ENCODE results near the gene STIMATE.

Gene STIMATE

DNA sequence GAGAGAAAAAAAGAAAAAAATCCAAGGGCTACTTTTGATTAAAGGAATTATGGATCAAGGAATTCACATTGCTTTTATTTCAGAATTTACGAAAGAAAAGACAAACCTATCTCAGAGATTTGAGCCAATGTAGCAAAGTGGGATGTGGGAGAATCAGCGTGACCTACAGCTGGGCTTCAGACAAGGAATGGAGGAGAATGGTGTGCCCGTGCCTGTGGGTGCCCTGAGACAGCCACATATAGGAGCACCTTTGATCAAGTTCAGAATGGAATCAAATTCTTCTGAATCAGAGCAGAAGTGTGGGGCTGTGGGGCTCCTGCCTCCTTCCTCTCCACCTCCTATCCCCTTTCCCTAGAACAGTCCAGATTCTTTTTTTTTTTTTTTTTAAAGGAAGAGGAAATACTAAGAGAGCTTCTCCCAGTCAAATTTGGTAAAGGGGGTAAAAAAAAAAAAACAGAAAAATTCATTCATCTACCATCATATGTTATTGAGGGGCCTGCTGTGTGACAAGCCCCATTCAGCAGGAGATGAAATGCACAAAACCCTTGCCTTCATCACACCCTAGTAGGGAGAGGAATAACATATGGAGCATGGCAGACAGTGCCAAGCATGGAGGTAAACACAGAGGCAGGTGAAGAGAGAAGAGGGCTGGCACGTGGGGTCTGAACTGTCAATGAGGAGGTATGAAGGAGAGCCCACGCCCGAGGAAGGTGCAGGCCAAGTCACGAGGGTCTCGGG, 37.5 kb downstream of the STIMATE start:
- DNase-seq: no peak

DNA sequence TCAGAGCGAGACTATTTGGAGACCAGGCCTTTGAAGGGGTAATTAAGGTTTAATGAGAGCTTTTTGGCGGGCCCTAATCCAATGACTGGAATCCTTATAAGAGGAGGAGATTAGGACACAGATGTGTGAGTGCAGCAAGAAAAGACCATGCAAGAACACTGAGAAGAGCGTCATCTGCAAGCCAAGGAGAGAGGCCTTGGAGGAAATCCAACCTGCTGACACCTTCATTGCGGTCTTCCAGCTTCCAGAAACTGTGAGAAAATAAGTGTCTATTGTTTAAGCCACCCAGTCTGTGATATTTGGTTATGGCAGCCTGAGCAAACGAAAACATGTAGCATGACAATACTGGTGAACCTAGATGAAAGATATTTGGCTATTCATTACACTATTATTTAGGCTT, 39.5 kb downstream of the STIMATE start:
- no peak for DNase-seq

DNA sequence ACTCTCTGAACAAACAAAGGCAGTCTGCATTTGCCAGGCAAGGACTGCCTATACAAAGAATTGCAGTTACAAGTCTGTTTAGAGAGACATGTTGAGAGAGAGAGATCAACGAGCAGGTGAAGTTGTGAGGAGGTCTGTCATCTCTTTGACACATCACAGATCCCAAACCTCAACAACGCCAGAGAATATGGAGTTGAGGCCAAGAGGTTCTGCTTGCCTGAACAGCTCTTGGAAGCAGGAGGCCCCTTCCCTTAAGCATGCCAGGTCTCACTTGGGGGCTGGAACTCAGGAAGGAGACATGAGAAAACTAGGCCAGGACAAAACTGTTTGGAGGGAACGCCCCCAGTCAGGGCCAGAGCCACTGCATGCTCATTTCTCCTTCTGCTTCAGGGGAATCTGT, 40.2 kb downstream of the STIMATE start:
- DNase-seq: no peak

DNA sequence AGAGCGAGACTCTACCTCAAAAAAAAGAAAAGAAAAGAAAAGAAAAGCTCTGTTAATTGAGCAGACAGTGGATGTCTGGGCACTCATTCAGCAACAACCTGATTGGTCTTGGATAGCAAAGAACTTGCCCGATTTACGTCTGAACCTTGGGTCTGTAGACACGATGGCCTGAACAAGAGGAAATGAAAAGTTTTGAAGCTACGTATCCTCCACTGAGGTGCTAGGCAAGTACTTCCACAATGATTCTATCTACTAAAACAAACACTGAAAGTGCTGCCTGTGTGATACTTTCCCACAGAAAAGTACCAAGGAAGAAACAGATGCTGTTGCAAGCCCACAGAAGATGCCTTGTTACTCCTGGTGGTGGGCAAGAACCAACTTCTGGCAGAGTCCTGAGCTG, 40.7 kb downstream of the STIMATE start:
- DNase-seq: no peak

DNA sequence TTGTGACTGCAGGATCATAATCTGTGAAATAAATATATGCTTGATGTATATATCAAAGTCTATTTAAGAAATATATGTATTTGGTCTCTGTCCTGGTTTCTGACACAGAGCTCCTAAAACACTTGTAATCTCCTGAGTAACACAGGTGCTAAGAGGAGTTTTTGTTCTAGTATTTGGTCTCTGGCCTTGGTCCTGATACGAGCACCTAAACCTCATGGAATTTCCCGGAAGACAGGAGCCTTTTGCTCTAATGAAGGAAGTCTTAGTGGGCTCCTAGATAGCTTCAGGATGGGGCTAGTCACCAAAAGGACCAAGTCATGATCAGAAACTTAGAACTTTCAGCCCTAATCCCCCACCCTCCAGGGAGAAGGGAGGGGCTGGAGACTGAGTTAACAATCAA, 43.3 kb downstream of the STIMATE start:
- no peak for DNase-seq

DNA sequence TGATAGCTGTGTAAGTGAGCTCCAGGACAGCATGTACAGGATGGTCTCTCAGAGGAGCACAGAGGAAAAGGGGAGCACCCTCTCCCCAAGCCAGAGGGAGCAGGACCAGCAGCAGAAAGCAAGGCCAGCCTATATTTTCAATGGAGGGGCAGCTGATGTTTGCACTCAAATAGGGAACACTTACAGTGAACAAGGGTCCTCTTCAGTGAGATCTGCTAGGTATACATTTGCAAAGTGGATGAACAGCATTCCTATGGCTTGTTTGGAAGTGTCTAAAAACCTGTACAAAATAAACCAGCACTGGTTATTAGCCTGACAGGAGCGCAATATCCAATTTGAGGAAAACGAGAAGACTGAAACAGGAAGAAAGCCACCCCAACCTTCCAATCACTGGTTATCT, 44.9 kb downstream of the STIMATE start:
- no peak for DNase-seq

DNA sequence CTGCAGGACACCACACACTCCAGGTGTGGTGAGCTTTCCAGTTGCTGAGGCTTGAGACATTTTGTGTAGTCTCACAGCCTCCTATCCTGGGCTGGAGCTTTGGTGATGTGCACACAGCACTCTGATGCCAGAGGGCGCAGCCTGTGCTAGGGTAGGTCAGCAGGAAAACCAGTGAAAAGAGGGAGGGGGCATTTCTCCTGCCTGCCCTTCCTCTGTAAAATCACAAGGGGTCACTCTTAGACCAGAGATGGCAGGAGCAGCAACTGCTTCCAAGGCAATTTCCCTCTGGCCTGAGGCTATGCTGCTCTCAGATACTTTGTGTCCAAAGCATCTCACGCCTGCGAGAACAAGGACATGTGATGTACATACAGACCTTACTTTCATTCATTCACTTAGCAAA, 46.0 kb downstream of the STIMATE start:
- DNase-seq: no peak

DNA sequence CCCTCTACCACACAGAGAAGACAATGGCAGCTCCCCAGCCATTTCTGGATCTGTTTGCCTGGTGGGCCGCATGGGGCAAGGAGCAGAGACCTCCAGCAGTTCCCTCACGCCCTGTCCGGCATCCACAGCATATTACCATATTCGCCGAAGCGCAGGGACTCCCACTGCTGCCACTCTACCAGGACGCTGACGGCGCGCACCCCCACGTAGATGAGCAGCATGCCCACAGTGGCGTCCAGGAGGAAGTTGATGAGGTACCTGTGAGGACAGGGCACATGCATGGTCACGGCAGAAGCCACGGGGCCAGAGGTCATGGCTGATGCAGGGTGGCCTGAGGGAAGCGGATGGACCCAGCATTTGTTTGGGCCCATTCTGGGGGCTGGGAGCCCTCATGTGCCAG, 47.7 kb downstream of the STIMATE start:
- DNase-seq: no peak

DNA sequence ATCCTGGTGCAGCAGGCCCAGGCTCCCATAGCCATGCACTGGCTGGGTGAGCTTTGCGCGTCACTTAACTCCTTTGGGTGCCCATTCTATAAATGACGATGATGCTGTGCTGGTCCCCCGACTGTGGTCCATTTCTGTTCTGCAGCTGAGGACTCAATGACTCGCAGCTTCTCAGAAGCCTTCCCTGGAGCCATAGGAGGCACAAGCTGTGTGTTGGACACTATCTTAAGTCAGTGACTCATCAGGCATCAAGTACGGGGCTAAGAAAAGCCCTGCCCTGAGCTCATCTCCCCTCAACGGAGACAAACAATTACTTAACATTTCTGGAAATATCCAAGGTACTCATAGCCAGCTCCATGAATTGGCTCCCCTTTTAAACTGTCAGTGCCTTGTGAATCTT, 48.7 kb downstream of the STIMATE start:
- DNase-seq: no peak

DNA sequence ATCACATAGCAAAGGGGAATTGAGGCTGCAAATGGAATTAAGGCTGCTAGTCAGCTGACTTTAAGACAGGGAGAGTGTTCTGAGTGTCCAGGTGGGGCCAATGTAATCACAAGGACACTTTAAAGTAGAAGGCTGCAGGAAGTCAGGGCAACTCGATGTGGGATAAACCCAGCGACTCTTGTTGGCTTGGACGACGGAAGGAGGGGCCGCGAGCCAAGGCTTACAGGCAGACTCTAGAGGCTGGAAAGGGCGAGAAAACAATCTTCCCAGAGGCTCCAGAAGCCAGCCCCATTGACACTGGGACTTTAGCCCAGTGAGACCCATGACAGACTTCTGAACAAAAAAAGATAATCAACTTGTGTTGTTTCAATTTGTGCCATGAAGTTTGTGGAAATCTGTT, 49.6 kb downstream of the STIMATE start:
- no peak for DNase-seq

DNA sequence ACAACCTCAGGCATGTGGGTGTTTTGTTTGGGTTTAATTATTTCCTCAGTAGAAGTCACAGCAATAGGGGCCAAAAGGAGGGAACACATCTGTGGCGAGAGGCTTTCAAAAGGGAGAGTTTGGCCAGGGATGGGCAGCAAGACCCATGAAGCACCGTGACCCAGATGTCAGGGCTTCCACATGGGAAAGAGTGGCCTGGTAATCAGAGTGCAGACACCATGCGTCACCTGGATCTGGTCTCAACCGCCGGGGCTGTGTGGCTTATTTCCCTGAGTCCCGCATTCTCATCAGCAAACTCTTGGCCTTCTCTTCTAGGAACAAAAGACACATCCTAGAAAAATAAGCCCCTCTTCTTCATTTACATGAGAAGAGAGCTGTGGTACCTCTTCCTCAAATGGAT, 50.1 kb downstream of the STIMATE start:
- no peak for DNase-seq

DNA sequence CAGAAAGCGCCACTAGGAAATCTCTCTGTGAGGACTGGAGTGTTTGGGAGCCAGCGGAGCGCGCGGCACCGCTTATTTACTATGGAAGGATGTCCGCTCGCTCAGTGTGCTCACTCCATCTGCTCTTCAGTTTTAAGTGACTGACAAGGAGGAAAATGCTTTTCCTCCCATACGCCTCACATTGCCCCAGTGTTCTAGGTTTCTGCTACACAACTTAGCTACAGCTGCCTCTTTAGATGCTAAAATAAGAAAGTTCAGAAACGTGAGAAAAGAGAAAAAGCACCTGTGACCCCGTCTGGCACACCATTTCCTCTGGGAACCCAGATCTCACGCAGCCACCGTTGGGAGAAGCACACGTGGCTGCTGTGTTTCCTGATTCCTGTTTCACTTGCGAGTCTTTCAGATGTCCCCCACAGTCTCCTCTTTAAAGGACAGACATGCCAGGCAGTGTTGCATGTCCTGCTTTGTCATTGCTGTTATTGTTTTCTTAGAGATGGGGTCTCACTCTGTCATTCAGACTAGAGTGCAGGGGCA, 50.8 kb downstream of the STIMATE start:
- no peak for DNase-seq

DNA sequence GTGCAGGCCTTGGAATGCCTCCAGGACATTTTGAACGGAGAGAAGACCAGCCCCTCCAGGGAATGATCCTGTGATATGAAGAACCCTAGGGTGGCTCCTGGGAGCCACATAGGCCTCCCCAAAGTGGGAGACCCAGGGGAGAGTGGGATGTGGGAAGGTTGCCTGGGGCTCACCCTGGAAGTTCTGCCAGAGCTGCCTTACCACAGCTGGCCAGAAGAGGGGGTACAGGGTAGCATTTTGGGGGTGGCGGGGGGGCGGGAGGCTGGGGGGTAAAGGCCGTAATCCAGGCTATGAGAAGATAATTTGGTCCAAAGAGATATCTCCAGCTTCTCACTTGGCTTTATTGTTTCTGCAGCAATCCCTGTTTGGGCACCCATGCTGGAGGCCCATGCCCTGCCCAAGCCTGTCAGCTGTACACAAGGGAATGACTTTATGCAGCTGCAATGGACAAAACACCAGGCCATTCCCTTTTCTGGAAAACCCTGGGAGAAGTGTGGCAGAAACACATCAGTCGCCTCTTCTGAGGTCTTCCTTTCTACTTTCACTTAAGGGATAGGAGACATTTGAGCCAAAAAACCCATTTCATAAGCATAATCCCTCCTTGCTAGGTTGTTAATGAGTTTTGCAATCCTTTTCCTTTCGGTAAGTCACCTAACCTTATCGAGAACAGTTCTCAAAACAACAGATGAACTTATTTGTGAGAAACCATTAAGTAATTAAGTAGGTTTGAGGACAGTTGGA, 51.5 kb downstream of the STIMATE start:
- no peak for DNase-seq

DNA sequence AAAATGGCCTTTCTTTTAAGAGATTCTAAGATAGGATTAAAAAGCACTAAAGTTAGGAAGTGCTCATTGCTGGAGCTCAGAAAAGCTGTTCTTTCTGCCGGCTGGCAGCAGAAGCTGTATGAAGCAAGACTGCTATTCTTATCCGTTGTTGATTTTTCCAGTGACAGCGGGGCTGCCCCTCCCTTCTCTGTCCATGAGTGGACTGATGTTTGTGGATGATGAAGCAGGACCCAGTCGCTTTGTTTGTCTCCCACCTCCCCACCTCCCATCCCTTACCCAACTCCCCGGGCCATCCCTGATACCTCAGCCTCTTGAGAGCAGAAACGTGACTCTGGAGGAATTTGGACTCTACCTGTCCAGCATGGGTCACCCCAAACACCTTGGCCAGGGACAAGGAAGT, 52.2 kb downstream of the STIMATE start:
- DNase-seq: no peak

DNA sequence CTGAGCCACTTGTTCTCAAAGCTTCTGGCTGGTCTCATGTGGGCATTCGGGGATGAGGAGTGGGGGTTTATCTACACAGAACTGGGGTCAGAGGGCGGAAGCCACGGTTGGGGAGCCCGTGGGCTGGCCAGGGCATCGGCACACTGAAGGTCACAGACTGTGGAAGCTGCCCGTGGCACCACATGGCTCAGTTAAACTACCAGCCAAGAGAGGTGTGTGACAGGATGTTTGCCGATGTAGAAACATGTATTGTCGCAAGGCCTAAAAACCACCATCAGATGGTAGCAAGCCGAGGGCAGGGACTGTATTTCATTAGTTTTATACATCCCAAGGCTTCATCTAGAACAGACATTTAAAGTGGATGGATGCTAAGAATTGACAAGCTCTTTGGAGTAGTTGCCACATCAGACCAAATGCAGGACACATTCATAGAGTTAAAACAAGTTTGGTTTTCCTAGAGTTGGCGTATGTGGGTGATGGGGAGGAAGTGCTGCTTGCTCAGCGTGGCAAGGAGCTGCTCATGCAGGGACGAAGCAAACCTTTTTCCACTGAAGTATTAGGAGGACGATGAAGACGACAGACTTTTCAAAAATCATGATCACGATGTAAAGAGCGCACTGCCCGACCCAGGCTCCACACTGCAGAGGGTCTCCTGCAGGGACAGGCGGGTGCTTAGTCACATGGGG, 52.9 kb downstream of the STIMATE start:
- DNase-seq: no peak

DNA sequence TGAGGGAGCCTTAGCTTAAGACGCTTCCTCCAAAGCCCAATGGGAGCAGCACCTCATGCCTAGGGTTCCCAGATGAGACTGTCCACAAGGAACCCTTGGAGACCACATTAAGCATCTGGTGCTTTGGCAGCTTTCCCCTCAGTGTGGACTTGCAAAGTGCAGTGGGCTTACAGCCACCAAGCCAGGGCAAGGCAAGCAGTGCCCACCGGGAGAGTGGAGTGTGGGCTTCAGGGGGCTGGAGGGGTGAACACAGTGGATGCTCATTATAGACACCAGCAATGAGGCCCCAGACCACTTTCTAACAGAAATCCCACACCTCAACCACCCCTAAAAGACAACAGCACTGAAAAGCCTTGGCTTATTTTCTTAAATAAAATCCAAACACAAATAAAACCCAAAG, 53.5 kb downstream of the STIMATE start:
- DNase-seq: no peak

DNA sequence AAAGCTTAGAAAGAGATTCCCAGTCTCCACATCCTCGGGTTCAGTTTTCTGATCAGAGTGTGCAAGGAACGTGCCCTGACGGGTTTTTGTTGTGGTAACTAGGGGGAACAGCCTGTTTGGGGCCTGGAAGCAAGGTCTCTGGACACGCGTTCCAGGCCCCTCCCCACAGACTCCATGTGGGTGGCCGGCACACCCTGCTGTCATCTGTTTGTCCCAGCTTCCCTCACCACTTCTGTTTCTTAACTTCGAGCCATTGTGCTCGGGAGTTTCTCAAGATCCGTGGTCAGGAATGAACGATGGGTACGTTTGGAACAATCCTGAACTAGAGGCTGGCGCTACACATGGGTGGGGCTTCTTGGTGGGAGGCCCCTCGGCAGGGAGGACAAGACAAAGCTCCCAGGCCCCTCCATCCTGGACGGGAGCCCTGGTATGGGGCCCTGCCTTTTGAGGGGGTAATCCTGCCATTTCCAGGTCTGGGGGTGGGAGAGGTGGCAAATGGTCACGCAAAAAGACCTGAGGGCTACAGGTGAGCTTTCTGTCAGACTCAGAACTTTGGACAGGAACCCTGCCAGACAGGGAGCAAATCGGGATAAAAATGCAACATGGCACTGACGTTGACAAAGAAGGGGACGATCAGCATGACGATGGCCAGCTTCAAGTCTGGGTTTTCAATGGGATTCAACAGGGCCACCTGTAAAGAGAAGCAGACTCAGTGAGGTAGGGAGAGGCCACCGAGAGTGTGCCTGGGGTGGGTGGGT, 54.1 kb downstream of the STIMATE start:
- DNase-seq: no peak

DNA sequence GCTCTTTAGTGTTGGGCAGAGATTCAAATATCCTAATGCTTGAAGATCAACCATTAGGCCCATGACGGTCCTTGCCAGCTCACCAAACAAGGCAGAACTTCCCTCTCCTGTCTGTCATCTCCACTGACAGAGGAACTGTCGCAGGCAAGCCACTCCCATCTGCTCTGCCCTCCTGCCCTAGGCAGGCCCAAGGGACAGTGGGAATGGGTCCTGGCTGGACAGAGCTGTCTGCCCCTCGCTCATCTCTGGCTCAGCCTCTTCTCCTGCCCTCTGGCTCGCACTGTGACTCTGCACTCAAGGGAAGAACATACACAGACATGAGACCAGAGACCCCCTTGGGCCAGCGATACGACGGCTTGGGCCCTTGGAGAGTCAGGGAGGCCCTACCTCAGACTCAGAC, 54.9 kb downstream of the STIMATE start:
- DNase-seq: no peak

DNA sequence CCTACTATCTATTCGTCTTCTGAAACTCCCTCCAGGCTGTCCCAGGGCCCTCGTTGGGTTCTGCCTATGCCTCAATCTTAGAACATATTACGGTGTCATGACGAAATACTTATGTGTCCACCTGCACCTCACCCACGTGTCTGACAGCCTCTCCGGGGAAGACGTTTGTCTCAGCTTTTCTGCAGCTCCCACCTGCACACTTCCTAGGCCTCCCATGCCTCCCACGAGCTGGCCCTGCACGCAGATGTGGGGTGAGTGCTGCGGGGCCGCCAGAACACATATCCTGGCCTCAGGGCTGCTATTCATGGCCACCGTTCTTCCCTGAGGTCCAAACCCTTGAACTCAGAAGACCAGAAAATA, 55.4 kb downstream of the STIMATE start:
- DNase-seq: no peak

DNA sequence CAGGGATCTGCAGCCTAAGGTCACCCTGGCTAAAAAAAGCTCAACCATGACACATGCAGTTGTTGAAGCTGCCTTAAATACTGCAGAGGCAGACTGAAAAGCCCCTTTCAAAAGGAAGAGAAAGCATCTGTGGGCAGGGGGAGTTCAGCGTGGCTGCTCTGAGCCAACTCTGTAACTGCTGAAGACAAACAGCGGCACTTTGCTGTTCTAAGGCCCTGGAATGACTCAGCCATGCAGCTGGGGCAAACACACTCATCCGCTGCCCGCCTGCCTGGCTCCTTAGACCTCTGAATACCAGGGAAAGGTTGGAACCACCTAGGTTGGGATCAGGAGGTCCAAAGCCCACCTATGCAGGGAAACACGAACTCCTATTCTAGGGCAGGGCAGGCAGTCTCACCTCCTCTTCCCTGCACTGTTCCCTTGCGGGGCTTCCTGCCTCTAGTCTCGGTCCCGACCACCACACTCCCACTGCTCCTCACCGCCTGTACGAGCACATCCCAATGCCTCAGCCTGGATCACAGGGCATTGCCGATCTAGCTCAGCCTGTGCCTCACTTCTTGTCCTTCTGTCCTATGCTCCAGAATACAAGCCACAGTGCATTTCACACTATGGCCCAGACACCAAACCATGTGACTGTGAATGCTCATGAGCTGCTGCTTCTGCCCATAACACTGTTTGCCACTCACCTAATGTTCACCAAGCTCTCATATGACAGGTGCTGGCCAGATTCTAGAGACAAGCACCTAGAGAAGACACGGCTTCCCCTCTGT, 56.0 kb downstream of the STIMATE start:
- no peak for DNase-seq

DNA sequence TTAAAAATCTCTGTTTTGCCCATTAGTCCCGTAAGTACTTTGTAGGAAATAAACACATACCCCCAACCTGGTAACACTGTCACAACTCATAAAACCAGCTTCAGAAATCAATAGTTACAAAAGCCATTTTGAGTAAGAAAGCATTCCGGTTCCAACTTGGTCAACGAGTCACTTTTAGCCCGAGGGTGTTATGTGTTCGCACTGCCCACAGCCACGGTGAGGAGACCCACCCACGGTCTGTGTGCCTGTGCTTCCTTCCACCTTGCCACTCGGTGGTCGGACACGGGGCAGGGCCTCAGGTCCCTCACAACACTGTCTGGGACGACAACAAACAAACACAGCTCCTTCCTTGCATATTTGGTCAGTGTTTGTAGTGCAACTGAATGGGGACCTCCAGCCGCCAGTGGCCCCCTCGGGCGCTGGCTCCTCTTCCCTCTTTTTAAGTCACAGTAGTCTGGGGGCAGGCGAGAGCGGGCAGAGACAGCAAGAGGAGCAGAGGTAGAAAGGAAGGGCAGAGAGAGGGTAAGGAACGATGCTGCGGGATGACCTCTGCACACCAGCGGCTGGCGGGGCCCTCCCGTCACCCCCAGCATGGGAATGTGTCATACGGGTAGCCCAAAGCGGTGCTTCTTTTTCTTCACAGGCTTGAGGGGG, 57.3 kb downstream of the STIMATE start:
- no peak for DNase-seq

DNA sequence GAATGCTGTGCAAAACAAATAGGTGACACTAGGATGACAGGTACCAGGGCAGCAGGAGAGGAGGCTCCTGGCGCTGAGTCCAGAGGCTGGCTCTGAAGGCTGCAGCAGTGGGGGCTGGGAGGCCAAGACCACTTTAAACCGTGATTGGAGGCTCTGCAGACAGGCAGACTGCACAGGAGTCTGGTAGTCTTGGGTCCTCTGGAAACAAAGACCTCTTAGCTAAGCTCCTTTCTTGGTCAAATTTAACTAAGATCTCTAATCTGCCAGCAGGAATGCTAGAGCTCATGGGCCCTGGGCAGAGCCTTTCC, 58.1 kb downstream of the STIMATE start:
- DNase-seq: no peak
